ENCODE data around the gene ZNF207.
"Not testable (repeated sequence)": the region's sequence is repeated elsewhere in the genome, so short reads cannot be mapped to it uniquely, and the experiment has no call there.

The ZNF207 gene

DNA sequence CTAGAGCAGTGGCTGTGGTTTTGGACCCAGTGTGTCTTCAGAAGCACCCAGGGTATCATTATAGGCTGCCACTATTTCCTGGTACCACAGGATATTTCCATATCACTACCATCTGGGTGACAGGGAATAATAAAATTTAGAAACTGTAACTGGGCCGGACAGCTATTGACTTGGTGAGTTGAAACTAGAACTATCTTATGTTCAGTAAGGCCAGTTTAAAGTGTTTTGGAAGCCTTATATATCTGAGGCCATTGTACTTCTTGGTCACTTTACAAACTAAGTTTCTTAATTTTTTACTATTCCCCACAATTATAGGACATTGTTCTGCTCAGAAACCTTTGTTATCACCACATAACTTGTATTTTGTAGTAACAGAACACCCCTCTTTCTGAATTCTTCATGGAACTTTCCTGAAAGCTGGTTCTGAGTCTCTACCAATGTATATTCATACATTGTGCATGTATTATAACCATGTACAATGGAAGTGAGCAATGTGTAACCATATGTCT lies 34.0 kb downstream of the ZNF207 start:
- Histone ChIP-seq H3K27me3 (no peaks in the 10 kb centered on the region), H3K27ac (peak overlapping the region; percentile 27), H3K4me3 (ENCODE audit: low read depth in 1 of 2, low read length in 1 of 2) (no peak overlapping the region), H3K36me3 (peaks cover 74% of the 10 kb centered on the region), H3K4me1 (ENCODE audit: control insufficient read depth in 1 of 2, insufficient read depth in 1 of 2, low read depth in 1 of 2, low read length in 1 of 2) (no peaks in the 10 kb centered on the region), H3K9me3 (no peaks in the 10 kb centered on the region)
- TF ChIP-seq, protein P1, sequence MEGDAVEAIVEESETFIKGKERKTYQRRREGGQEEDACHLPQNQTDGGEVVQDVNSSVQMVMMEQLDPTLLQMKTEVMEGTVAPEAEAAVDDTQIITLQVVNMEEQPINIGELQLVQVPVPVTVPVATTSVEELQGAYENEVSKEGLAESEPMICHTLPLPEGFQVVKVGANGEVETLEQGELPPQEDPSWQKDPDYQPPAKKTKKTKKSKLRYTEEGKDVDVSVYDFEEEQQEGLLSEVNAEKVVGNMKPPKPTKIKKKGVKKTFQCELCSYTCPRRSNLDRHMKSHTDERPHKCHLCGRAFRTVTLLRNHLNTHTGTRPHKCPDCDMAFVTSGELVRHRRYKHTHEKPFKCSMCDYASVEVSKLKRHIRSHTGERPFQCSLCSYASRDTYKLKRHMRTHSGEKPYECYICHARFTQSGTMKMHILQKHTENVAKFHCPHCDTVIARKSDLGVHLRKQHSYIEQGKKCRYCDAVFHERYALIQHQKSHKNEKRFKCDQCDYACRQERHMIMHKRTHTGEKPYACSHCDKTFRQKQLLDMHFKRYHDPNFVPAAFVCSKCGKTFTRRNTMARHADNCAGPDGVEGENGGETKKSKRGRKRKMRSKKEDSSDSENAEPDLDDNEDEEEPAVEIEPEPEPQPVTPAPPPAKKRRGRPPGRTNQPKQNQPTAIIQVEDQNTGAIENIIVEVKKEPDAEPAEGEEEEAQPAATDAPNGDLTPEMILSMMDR (IDR thresholded peaks at IDR 0.05) = no peak

DNA sequence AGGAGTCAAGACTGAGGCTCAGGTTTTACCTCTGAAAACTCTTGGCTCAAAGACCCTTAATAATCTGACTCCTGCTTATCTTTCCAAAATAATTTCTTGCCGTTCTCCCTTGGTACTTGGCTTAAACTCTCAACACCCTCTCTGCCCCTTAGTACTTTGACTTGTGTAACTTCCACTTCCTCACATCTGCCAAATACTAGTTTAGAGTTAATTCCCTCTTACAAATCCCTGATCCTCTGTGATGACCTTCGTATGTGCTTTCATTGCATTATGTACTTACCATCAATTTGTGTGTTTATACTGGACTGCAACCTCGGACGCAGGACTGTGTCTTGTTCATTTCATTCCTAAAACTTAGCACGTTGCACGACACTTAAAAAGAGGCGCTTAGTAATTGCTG lies 35.2 kb downstream of the ZNF207 start:
- TF ChIP-seq, protein P1 (IDR thresholded peaks at IDR 0.05) = no peak
- no peaks in the 10 kb centered on the region for H3K9me3 ChIP-seq
- H3K4me3 ChIP-seq (ENCODE audit: low read depth in 1 of 2, low read length in 1 of 2) = no peak overlapping the region
- no peaks in the 10 kb centered on the region for H3K4me1 ChIP-seq (ENCODE audit: control insufficient read depth in 1 of 2, insufficient read depth in 1 of 2, low read depth in 1 of 2, low read length in 1 of 2)
- no peaks in the 10 kb centered on the region for H3K27me3 ChIP-seq
- peaks cover 63% of the 10 kb centered on the region for H3K36me3 ChIP-seq
- H3K27ac ChIP-seq = no peak overlapping the region

DNA sequence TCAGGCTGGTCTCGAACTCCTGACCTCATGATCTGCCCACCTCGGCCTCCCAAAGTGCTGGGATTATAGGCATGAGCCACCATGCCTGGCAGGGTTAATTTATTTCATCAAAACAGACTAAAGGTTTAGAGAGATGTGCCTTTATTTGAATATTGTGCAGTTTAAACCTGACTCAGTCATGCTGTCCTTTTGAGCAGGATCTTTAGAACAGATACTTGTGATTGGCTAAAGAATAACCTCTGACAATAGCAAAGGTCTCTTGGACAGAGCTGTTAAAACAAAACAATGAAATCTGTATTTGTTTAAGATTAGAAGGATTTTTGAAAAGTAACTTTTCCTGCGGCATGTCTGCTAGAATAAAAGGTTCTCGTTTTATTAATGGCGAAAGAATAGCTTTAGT lies 36.0 kb downstream of the ZNF207 start:
- Histone ChIP-seq H3K4me1 (ENCODE audit: control insufficient read depth in 1 of 2, insufficient read depth in 1 of 2, low read depth in 1 of 2, low read length in 1 of 2) (no peaks in the 10 kb centered on the region), H3K36me3 (peaks cover 55% of the 10 kb centered on the region), H3K4me3 (ENCODE audit: low read depth in 1 of 2, low read length in 1 of 2) (no peak overlapping the region), H3K27me3 (no peaks in the 10 kb centered on the region), H3K9me3 (no peaks in the 10 kb centered on the region), H3K27ac (no peak overlapping the region)
- TF ChIP-seq, protein P1 (IDR thresholded peaks at IDR 0.05) = no peak

DNA sequence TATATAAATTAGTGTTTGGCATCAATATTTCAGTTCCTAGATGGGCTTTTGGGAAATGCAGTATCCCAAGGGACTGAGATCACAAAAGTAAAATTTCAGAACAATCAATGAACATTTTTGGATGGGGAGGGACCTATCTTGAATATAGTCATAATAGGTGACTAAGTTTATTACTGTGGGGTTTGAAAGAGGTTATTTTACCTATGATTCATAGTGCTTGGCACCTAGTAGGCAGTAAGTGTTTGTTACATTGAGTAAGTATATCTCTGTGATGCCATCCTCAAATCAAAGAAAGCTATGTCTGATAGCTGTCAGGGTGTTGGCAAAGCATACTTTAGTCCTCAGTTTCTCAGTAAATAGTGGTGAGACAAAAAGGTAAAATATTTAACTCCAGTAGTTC lies 36.9 kb downstream of the ZNF207 start:
- H3K4me1 ChIP-seq (ENCODE audit: control insufficient read depth in 1 of 2, insufficient read depth in 1 of 2, low read depth in 1 of 2, low read length in 1 of 2) = no peaks in the 10 kb centered on the region
- H3K27ac ChIP-seq = no peak overlapping the region
- no peak overlapping the region for H3K4me3 ChIP-seq (ENCODE audit: low read depth in 1 of 2, low read length in 1 of 2)
- peaks cover 46% of the 10 kb centered on the region for H3K36me3 ChIP-seq
- no peaks in the 10 kb centered on the region for H3K9me3 ChIP-seq
- no peaks in the 10 kb centered on the region for H3K27me3 ChIP-seq
- TF ChIP-seq, protein P1 (IDR thresholded peaks at IDR 0.05) = no peak

DNA sequence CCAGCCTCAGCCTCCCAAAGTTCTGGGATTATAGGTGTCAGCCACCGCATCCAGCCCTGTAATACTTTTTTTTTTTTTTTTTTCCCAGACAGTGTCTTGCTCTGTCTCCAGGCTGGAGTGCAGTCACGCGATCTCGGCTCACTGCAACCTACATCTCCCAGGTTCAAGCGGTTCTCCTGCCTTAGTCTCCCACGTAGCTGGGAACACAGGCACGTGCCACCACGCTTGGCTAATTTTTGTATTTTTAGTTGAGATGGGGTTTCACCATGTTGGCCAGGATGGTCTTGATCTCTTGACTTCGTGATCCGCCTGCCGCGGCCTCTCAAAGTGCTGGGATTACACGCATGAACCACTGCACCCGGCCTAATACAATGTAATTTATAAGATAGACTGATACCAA lies 38.2 kb downstream of the ZNF207 start:
- peaks cover 33% of the 10 kb centered on the region for H3K36me3 ChIP-seq
- H3K4me3 ChIP-seq (ENCODE audit: low read depth in 1 of 2, low read length in 1 of 2); H3K27ac ChIP-seq; H3K9me3 ChIP-seq; H3K4me1 ChIP-seq (ENCODE audit: control insufficient read depth in 1 of 2, insufficient read depth in 1 of 2, low read depth in 1 of 2, low read length in 1 of 2); H3K27me3 ChIP-seq: not testable (repeated sequence)

DNA sequence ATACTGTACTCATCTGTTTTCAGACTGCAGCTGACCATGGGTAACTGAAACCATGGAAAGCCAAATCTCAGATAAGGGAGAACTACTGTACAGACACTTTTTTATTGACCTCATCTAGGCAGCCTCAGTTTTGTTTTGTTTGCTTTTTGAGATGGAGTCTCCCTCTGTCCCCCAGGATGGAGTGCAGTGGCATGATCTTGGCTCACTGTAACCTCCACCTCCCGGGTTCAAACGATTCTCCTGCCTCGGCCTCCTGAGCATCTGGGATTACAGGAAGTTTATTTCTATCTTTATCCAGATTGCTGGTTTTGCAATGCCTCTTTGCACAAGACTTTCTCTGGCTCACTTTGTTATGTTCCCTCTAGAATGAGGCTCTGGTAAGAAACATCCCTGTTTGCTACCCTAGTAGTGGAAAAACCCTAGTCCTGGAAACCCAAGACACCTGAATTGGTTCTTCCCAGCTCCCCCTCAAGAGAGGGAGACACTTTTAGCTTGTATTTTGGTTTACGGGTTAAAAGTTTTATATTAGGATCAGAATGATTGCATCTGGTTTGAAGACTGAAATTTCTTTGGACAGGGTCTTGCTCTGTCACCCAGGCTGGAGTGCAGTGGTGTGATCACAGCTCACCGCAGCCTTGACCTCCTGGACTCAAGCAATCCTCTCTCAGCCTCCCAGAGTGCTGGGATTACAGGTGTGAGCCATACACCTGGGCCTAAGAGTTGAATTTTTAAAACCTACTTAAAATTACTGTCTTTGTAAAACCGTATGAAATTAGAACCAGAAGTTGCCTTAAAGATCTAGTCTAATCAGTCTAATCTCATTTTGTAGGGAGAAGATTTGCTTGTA lies 38.9 kb downstream of the ZNF207 start:
- H3K4me3 ChIP-seq (ENCODE audit: low read depth in 1 of 2, low read length in 1 of 2) = no peak overlapping the region
- peaks cover 26% of the 10 kb centered on the region for H3K36me3 ChIP-seq
- TF ChIP-seq, protein P1 (IDR thresholded peaks at IDR 0.05) = no peak
- H3K27ac ChIP-seq = no peak overlapping the region
- H3K9me3 ChIP-seq = no peaks in the 10 kb centered on the region
- no peaks in the 10 kb centered on the region for H3K4me1 ChIP-seq (ENCODE audit: control insufficient read depth in 1 of 2, insufficient read depth in 1 of 2, low read depth in 1 of 2, low read length in 1 of 2)
- no peaks in the 10 kb centered on the region for H3K27me3 ChIP-seq
